GM18951 (cell line): ENCODE data around the gene CYYR1.
"Not testable (repeated sequence)": the region's sequence is repeated elsewhere in the genome, so short reads cannot be mapped to it uniquely, and the experiment has no call there.

ENCODE experiments used
- POLR2A ChIP-seq: IDR thresholded peaks from 4 replicates; pipeline ENCODE4 v1.6.1; 2011; ENCODE audit warnings: mild to moderate bottlenecking; ENCODE audit not compliant: insufficient read length, insufficient read depth; ENCODE audit errors: extremely low read depth
- in situ Hi-C: fragments of 300-500 bp; cut with MboI; formaldehyde crosslinking; loops from one replicate; pipeline ENCODE4 v1.12.0; 2022; ENCODE audit warnings: low sequenced_read_pairs, mixed read lengths, inconsistent platforms; ENCODE audit not compliant: unreplicated experiment

The CYYR1 gene

GRCh38 chr21:26490771-26491170 lies 82.3 kb downstream of the CYYR1 start:
- no peak for TF ChIP-seq POLR2A
- in situ Hi-C loops: no loop called here

- TF ChIP-seq POLR2A: no peak
- in situ Hi-C loops: no loop called here
These were observed 83.3 kb downstream of the CYYR1 start for GRCh38 chr21:26489781-26490180.

- in situ Hi-C loops: no loop called here
- TF ChIP-seq POLR2A: no peak
These were observed 85.1 kb downstream of the CYYR1 start for GRCh38 chr21:26487981-26488480.

GRCh38 chr21:26473471-26473870 lies 99.6 kb downstream of the CYYR1 start:
- in situ Hi-C loops: no loop called here
- TF ChIP-seq POLR2A: no peak

GRCh38 chr21:26471099-26471471 lies 102.0 kb downstream of the CYYR1 start:
- TF ChIP-seq POLR2A: no peak
- in situ Hi-C loops: no loop called here

GRCh38 chr21:26470351-26471098 lies 102.6 kb downstream of the CYYR1 start:
- no peak for TF ChIP-seq POLR2A
- in situ Hi-C loops: no loop called here

- in situ Hi-C loops: no loop called here
- no peak for TF ChIP-seq POLR2A
These were observed 103.3 kb downstream of the CYYR1 start for GRCh38 chr21:26469789-26470188.

- in situ Hi-C loops: no loop called here
- no peak for TF ChIP-seq POLR2A
These were observed 107.2 kb downstream of the CYYR1 start for GRCh38 chr21:26465916-26466315.

GRCh38 chr21:26461500-26461899 lies 111.6 kb downstream of the CYYR1 start:
- in situ Hi-C loops: no loop called here
- no peak for TF ChIP-seq POLR2A

- TF ChIP-seq POLR2A: no peak
These were observed 112.5 kb downstream of the CYYR1 start for GRCh38 chr21:26460621-26461020.

GRCh38 chr21:26458854-26459253 lies 114.2 kb downstream of the CYYR1 start:
- in situ Hi-C loops: not testable (repeated sequence)

More at GRCh38 chr21:26460621-26461020, 112.5 kb downstream of the CYYR1 start:
- in situ Hi-C loops: no loop called here

GRCh38 chr21:26457817-26458216 lies 115.3 kb downstream of the CYYR1 start:
- in situ Hi-C loops: no loop called here
- TF ChIP-seq POLR2A: no peak

- in situ Hi-C loops: no loop called here
- no peak for TF ChIP-seq POLR2A
These were observed 119.8 kb downstream of the CYYR1 start for GRCh38 chr21:26453267-26453666.

GRCh38 chr21:26451081-26451740 lies 121.9 kb downstream of the CYYR1 start:
- TF ChIP-seq POLR2A: no peak
- in situ Hi-C loops: no loop called here
